Loucy (cell line): ENCODE data around the gene TMEM132A.

ENCODE experiments used
- CTCF ChIP-seq: fragments of 200-600 bp; sonication (generic); conservative IDR thresholded peaks from 2 replicates; pipeline ENCODE4 v1.5.1; 2014; ENCODE audit warnings: mild to moderate bottlenecking, antibody characterized with exemption, low read length
- EZH2phosphoT487 ChIP-seq: fragments of 200-600 bp; IDR thresholded peaks from 2 replicates; pipeline ENCODE4 v1.6.1; 2018; ENCODE audit warnings: antibody characterized with exemption, mild to moderate bottlenecking, moderate library complexity, borderline replicate concordance

- TF ChIP-seq CTCF (no peak), EZH2phosphoT487 (no peak)
Observed at GRCh38 chr11:60955571-60955970, 31.3 kb downstream of the TMEM132A start.
